Dendritic cell treated with granulocyte-macrophage colony-stimulating factor and Interleukin-4, amounts not matched to agents 40 ng/mL and 50 ng/mL, for 4 days (primary cell): Measurements from ENCODE around the gene RPRD2.

Source experiments
- H3K27ac Mint-ChIP-seq: one replicate; pipeline ENCODE4 v1.8.0; 2022; ENCODE audit warnings: mild to moderate bottlenecking, mixed read lengths
- H3K27me3 Mint-ChIP-seq: one replicate; pipeline ENCODE4 v1.8.0; 2022; ENCODE audit warnings: mild to moderate bottlenecking, mixed read lengths
- H3K36me3 Mint-ChIP-seq: one replicate; pipeline ENCODE4 v1.8.0; 2022; ENCODE audit warnings: low read depth, mixed read lengths
- H3K4me1 Mint-ChIP-seq: one replicate; pipeline ENCODE4 v1.8.0; 2022; ENCODE audit warnings: low read depth, mixed read lengths
- H3K4me3 Mint-ChIP-seq: one replicate; pipeline ENCODE4 v1.8.0; 2022; ENCODE audit warnings: mild to moderate bottlenecking, moderate library complexity, mixed read lengths
- H3K9me3 Mint-ChIP-seq: one replicate; pipeline ENCODE4 v1.8.0; 2022; ENCODE audit warnings: mixed read lengths
- intact Hi-C: fragments of 100-400 bp; cut with micrococcal nuclease; formaldehyde crosslinking; loops from one replicate; pipeline ENCODE4 v1.15.0; 2022

RPRD2 gene

DNA sequence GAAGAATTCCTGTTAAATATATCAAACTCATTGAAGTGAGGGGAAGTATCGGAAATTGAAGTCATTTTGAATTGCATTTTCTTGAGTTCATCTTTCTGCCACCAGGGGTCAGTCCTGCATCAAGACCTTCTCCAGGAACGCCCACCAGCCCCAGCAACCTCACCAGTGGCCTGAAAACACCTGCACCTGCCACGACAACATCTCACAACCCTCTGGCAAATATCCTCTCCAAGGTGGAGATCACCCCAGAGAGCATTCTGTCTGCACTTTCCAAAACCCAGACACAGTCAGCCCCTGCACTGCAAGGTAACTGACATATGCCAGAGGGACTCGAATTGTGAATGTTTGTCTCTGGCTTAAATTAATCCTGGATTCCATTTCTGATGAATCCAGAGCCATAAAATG lies 100.5 kb downstream of the RPRD2 start:
- H3K36me3 Mint-ChIP-seq: peaks cover 79% of the 10 kb centered on the region
- no peaks in the 10 kb centered on the region for H3K9me3 Mint-ChIP-seq
- no peaks in the 10 kb centered on the region for H3K27me3 Mint-ChIP-seq
- intact Hi-C loops: loop anchor here (1.0 to 5.0 kb wide), 3 partner anchors 68 to 158 kb away; no protein-coding TSS in a partner anchor
- no peak overlapping the region for H3K27ac Mint-ChIP-seq
- H3K4me3 Mint-ChIP-seq: no peak overlapping the region
- no peaks in the 10 kb centered on the region for H3K4me1 Mint-ChIP-seq

DNA sequence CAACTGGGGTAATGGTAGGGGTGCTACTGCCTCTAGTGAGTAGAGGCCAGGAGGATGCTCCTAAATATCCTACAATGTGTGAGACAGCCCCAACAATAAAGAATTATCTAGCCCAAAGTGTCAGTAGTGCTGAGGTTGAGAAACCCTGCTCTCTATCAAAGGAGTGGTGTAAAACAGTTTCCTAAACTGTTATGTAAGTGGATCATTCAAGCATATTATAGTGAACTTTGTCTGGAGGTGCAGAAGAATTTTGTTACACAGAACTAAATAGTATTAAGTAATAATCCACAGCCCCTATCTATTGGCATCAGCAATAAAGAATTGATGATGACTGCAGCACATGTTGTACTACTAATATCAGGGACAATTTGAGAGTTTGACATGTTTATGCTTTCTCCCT lies 103.0 kb downstream of the RPRD2 start:
- Mint-ChIP-seq H3K27ac (no peak overlapping the region), H3K27me3 (no peaks in the 10 kb centered on the region), H3K36me3 (peaks cover 81% of the 10 kb centered on the region), H3K9me3 (no peaks in the 10 kb centered on the region), H3K4me1 (no peaks in the 10 kb centered on the region), H3K4me3 (no peak overlapping the region)
- intact Hi-C loops: no loop called here

DNA sequence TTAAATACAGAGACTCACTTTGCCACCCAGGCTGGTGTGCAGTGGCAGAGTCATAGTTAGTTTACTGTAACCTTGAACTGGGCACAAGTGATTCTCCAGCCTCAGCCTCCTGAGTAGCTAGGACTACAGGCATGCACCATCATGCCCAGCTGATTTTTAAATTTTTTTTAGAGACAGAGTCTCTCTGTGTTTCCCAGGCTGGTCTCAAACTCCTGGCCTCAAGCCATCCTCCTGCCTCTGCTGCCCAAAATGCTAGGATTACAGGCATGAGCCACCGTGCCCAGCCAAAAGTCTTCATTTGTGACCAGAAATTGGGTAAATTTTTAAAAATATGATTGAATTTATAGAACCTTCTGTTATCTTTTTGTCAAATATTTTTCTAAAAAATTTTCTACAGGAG lies 105.3 kb downstream of the RPRD2 start:
- no peak overlapping the region for H3K27ac Mint-ChIP-seq
- H3K36me3 Mint-ChIP-seq: peaks cover 83% of the 10 kb centered on the region
- H3K4me3 Mint-ChIP-seq: no peak overlapping the region
- no peaks in the 10 kb centered on the region for H3K27me3 Mint-ChIP-seq
- H3K9me3 Mint-ChIP-seq: no peaks in the 10 kb centered on the region
- intact Hi-C loops: no loop called here
- H3K4me1 Mint-ChIP-seq: no peaks in the 10 kb centered on the region

DNA sequence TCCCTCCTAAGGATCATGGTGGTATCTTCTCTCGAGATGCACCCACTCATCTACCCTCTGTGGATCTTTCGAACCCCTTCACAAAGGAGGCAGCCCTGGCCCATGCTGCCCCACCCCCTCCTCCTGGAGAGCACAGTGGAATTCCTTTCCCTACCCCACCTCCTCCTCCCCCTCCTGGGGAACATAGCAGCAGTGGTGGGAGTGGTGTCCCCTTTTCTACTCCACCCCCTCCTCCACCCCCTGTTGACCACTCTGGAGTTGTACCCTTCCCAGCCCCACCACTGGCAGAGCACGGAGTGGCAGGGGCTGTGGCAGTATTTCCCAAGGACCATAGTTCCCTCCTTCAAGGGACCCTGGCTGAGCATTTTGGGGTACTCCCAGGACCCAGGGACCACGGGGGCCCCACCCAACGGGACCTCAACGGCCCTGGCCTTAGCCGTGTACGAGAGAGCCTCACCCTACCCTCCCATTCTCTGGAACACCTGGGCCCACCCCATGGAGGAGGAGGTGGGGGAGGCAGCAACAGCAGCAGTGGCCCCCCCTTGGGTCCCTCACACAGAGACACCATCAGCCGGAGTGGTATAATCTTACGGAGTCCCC lies 108.8 kb downstream of the RPRD2 start:
- Mint-ChIP-seq H3K4me3 (no peak overlapping the region), H3K9me3 (no peaks in the 10 kb centered on the region), H3K36me3 (peaks cover 49% of the 10 kb centered on the region), H3K4me1 (no peaks in the 10 kb centered on the region), H3K27me3 (no peaks in the 10 kb centered on the region), H3K27ac (no peak overlapping the region)
- intact Hi-C loops: no loop called here

DNA sequence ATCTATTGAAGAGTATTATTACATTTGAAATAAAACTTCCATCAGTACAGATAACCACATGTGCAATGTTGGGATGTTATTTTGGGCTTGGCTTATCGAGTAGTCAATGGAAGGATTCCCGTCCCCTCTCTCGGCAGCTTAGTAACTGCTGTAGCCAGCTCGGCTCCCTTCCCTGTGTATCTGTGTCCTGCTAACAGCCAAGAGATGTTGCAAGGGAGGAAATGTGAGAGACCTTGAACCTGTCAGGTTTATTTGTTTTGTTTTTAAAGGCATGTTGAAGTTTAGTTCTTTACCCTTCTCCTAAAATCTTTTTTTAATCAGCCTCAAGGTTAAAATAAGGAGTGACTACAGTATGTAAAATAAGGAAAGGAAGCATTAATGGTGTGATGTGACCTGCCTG lies 109.7 kb downstream of the RPRD2 start:
- Mint-ChIP-seq H3K27me3 (no peaks in the 10 kb centered on the region), H3K4me3 (no peak overlapping the region), H3K9me3 (no peaks in the 10 kb centered on the region), H3K27ac (no peak overlapping the region), H3K4me1 (no peaks in the 10 kb centered on the region), H3K36me3 (peaks cover 42% of the 10 kb centered on the region)
- intact Hi-C loops: no loop called here

- H3K27ac Mint-ChIP-seq: no peak overlapping the region
- H3K4me3 Mint-ChIP-seq: no peak overlapping the region
- intact Hi-C loops: no loop called here
- H3K4me1 Mint-ChIP-seq: no peaks in the 10 kb centered on the region
- H3K9me3 Mint-ChIP-seq: no peaks in the 10 kb centered on the region
- peaks cover under 1% of the 10 kb centered on the region for H3K27me3 Mint-ChIP-seq
- H3K36me3 Mint-ChIP-seq: peaks cover 38% of the 10 kb centered on the region
These were observed 110.9 kb downstream of the RPRD2 start for GRCh38 chr1:150474869-150475268.

GRCh38 chr1:150476754-150477153 lies 112.8 kb downstream of the RPRD2 start:
- intact Hi-C loops: no loop called here

GRCh38 chr1:150477320-150477719 lies 113.4 kb downstream of the RPRD2 start:
- Mint-ChIP-seq H3K27ac (no peak overlapping the region), H3K4me1 (no peaks in the 10 kb centered on the region), H3K27me3 (peaks cover 2% of the 10 kb centered on the region), H3K4me3 (no peak overlapping the region), H3K36me3 (peaks cover 13% of the 10 kb centered on the region), H3K9me3 (no peaks in the 10 kb centered on the region)
- intact Hi-C loops: no loop called here

More at GRCh38 chr1:150476754-150477153, 112.8 kb downstream of the RPRD2 start:
- no peaks in the 10 kb centered on the region for H3K4me1 Mint-ChIP-seq
- H3K36me3 Mint-ChIP-seq: peaks cover 19% of the 10 kb centered on the region
- H3K27ac Mint-ChIP-seq: no peak overlapping the region
- no peak overlapping the region for H3K4me3 Mint-ChIP-seq
- H3K27me3 Mint-ChIP-seq: peaks cover 2% of the 10 kb centered on the region
- no peaks in the 10 kb centered on the region for H3K9me3 Mint-ChIP-seq

GRCh38 chr1:150477733-150478132 lies 113.8 kb downstream of the RPRD2 start:
- H3K27ac Mint-ChIP-seq: no peak overlapping the region
- H3K4me3 Mint-ChIP-seq: no peak overlapping the region
- peaks cover 2% of the 10 kb centered on the region for H3K27me3 Mint-ChIP-seq
- H3K9me3 Mint-ChIP-seq: no peaks in the 10 kb centered on the region
- no peaks in the 10 kb centered on the region for H3K4me1 Mint-ChIP-seq
- intact Hi-C loops: no loop called here
- peaks cover 9% of the 10 kb centered on the region for H3K36me3 Mint-ChIP-seq

- H3K27me3 Mint-ChIP-seq: peaks cover 2% of the 10 kb centered on the region
- H3K27ac Mint-ChIP-seq: no peak overlapping the region
- no peaks in the 10 kb centered on the region for H3K4me1 Mint-ChIP-seq
- H3K9me3 Mint-ChIP-seq: no peaks in the 10 kb centered on the region
- intact Hi-C loops: no loop called here
- no peak overlapping the region for H3K4me3 Mint-ChIP-seq
- no peaks in the 10 kb centered on the region for H3K36me3 Mint-ChIP-seq
These were observed 115.4 kb downstream of the RPRD2 start for GRCh38 chr1:150479370-150479769.

- Mint-ChIP-seq H3K27me3 (peaks cover 2% of the 10 kb centered on the region), H3K4me1 (peaks cover 2% of the 10 kb centered on the region), H3K4me3 (no peak overlapping the region), H3K27ac (no peak overlapping the region), H3K9me3 (no peaks in the 10 kb centered on the region), H3K36me3 (no peaks in the 10 kb centered on the region)
- intact Hi-C loops: no loop called here
These were observed 116.0 kb downstream of the RPRD2 start for GRCh38 chr1:150479927-150480352.

GRCh38 chr1:150484431-150484830 lies 120.5 kb downstream of the RPRD2 start:
- H3K27ac Mint-ChIP-seq: no peak overlapping the region
- intact Hi-C loops: no loop called here
- H3K27me3 Mint-ChIP-seq: peaks cover 2% of the 10 kb centered on the region
- no peak overlapping the region for H3K4me3 Mint-ChIP-seq
- H3K4me1 Mint-ChIP-seq: peaks cover 16% of the 10 kb centered on the region
- H3K9me3 Mint-ChIP-seq: no peaks in the 10 kb centered on the region
- H3K36me3 Mint-ChIP-seq: peaks cover 20% of the 10 kb centered on the region

GRCh38 chr1:150484861-150485260 lies 120.9 kb downstream of the RPRD2 start:
- Mint-ChIP-seq H3K4me1 (peaks cover 16% of the 10 kb centered on the region), H3K4me3 (no peak overlapping the region), H3K36me3 (peaks cover 25% of the 10 kb centered on the region), H3K9me3 (no peaks in the 10 kb centered on the region), H3K27me3 (peaks cover under 1% of the 10 kb centered on the region), H3K27ac (no peak overlapping the region)
- intact Hi-C loops: no loop called here

- Mint-ChIP-seq H3K27ac (peak within 1 kb of the TSS; percentile 99), H3K4me3 (peak within 1 kb of the TSS; percentile 96), H3K9me3 (no peaks in the 10 kb centered on the region), H3K4me1 (peaks cover 16% of the 10 kb centered on the region), H3K27me3 (no peaks in the 10 kb centered on the region), H3K36me3 (peaks cover 48% of the 10 kb centered on the region)
- intact Hi-C loops: no loop called here
These were observed 123.2 kb downstream of the RPRD2 start, which contains the start of gene TARS2 for GRCh38 chr1:150486966-150487762. TARS2 (plus strand) TSS chr1:150487419; CDS start chr1:150487451, 32 bp downstream.
